GM19240 (cell line): ENCODE results near the gene AP2A2.
"Not testable (repeated sequence)": the region's sequence is repeated elsewhere in the genome, so short reads cannot be mapped to it uniquely, and the experiment has no call there.

Experiments
- DNase-seq: peaks from one replicate; pipeline ENCODE4 v3.0.0; 2011; ENCODE audit warnings: low spot score; ENCODE audit not compliant: insufficient read length

Gene AP2A2

DNA sequence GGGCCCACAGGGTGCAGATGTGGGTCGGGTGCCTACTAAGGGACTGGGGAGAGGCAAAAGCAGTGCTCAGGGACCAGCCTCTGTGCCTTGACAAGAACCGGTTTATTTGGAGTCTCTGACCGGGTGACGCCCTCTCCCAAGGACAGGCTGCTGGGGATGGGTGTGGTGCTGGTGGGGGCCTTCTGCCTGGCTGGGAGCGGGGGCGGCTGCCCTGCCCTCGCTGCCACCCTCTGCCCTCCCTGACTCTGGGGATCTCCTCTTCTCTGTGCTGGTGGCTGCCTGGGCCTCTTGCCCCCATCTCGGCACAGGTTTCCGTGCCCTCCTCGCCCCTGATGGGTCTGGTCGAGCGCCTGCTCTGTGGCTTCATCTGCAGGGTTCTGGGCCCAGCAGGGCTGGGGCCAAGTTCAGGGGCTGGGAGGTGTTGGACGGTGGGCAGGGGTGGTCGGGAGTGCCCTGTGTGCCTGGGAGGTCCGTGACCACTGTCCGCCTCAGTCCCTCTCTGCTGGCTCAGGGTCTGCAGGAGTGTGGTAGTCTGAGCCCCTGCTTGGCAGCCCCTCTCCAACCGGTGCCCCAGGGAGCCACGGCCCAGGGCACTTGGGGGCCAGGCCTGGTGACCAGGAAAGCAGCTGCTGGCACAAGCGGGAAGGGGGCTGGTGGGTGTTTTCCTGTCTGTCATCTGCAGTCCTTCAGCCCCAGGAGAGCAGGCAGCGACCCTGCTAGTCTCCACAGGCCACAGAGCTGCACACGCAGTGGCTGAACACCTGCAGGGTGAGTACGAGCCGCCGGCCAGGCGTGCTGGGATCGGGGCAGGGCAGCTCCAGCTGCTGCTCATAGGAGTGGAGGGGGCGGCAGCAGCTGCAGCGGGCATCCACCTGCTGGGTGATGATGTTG lies 87.3 kb downstream of the AP2A2 start:
- no peak for DNase-seq

DNA sequence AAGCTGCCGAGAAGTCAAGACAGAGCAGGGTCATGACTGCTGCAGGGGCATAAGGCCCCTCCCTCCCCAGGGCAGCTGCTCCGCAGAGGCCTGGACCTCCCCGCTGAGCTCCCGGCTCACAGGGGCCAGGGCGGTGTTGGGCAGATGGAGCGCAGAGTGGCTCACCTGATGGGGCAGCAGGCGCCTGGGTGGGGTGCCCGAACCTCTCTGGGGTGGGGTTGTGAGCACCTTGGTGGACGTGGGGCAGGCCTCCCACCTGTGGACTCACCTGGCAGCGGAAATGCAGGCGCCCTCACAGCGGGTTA lies 87.9 kb downstream of the AP2A2 start:
- DNase-seq = no peak

DNA sequence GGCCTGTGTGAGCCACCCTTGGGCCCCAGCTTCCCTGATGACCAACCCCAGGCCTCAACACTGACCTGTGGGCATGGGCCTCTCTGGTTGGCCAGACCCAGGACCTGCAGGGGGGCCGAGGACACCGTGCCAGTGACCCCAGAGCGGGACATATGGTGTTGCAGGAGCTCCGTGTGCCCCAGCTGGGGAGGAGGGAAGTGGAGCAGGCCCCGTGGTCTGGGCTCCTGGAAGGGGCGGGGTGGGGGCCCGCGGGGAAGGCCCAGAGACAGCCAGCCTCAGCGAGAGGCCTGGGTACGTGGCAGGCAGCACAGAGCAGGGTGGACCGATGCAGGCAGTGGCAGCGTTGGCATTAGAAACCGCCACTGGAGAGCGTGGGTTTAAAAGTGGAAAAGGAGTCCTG lies 88.6 kb downstream of the AP2A2 start:
- no peak for DNase-seq

DNA sequence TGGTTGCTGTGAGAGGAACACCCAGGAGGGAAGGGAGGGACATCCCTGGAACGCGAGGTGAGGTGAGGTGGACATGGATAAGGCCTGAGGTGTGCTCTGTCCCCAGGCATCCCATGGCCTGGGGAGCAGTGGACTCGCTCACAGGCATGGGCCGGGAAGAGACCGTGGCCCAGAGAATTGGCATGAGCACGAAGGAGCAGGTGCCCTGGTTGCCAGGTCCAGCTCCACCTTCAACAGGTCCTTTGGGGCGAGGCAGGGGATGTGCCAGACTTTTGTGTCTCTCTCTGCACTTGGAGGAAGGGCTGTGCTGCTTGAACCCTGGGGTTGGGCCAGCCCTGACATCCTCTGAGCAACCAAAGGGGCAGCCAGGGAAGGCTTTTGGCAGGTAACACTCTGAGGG lies 89.4 kb downstream of the AP2A2 start:
- DNase-seq = no peak

DNA sequence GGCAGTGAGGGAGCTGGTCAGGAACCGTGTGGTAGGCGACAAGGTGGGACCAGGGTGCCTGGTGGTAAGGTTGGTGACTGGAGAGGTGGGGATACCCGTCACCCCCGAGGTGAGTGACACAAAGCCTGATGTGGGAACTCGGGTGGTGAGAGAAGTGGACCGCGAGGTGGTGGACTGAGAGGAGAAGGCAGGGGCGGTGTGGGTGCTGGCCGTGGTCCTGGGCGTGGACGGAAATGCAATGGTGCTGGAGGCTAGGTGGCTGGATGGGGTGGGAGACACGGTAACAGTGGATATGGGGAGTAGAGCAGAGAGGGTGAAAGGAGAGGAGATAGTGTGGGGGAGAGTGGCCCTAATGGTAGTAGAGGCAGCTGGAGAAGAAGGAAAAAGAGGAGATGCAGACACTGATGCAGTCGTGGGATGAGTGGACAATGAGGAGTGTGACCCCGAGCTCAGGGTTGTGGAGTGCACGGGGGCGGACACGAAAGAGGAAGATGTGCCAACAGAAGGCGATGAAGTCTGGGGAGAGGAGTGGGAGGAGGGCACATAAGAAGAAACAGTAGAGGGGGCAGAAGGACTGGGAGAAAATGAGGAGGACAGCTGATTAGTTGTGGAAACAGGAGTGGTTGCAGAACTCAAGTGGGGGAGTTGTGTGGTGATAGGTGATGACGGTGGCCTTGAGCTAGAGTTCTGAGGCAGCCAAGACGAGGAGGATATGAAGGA lies 90.3 kb downstream of the AP2A2 start:
- DNase-seq = no peak

DNA sequence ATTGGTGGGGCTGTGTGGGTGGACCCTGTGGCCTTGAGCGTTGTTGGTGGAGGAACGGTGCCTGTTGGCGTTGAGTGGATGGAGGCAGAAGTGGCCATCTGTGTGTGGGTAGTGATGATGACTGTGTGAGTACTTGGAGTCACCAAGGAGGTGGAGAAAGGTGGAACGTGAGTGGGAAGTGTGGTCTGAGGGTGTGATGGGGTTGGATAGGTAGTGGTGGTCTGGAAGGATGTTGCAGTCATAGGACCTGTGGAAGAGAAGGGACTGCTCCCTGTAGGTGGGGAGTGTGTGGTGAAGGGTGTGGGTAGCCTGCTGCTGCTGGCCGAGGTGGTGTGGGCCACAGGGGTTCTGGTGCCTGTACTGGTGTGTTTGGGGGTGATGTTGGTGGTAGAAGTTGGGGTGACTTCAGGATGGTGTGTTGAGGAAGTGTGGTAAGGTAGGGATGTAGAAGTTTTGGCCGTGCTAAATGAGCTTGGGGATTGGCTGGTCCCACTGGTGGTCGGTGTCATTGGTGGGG lies 91.0 kb downstream of the AP2A2 start:
- DNase-seq = not testable (repeated sequence)

DNA sequence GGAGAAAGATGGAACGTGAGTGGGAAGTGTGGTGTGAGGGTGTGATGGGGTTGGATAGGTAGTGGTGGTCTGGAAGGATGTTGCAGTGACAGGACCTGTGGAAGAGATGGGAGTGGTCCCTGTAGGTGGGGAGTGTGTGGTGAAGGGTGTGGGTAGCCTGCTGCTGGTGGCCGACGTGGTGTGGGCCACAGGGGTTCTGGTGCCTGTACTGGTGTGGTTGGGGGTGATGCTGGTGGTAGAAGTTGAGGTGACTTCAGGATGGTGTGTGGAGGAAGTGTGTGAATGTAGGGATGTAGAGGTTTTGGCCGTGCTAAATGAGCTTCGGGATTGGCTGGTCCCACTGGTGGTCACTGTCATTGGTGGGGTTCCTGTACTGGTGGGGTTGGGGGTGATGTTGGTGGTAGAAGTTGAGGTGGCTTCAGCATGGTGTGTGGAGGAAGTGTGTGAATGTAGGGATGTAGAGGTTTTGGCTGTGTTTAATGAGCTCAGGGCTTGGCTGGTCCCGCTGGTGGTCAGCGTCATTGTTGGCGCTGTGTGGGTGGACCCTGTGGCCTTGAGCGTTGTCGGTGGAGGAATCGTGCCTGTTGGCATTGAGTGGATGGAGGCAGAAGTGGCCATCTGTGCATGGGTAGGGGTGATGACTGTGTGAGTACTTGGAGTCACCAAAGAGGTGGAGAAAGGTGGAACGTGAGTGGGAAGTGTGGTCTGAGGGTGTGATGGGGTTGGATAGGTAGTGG lies 91.8 kb downstream of the AP2A2 start:
- DNase-seq = no peak

DNA sequence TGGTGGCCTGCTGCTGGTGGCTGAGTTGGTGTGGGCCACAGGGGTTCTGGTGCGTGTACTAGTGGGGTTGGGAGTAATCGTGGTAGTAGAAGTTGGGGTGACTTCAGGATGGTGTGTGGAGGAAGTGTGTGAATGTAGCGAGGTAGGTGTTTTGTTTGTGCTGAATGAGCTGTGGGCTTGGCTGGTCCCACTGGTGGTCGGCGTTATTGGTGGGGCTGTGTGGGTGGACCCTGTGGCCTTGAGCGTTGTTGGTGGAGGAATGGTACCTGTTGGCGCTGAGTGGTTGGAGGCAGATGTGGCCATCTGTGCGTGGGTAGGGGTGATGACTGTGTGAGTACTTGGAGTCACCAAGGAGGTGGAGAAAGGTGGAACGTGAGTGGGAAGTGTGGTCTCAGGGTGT lies 92.4 kb downstream of the AP2A2 start:
- DNase-seq = no peak

DNA sequence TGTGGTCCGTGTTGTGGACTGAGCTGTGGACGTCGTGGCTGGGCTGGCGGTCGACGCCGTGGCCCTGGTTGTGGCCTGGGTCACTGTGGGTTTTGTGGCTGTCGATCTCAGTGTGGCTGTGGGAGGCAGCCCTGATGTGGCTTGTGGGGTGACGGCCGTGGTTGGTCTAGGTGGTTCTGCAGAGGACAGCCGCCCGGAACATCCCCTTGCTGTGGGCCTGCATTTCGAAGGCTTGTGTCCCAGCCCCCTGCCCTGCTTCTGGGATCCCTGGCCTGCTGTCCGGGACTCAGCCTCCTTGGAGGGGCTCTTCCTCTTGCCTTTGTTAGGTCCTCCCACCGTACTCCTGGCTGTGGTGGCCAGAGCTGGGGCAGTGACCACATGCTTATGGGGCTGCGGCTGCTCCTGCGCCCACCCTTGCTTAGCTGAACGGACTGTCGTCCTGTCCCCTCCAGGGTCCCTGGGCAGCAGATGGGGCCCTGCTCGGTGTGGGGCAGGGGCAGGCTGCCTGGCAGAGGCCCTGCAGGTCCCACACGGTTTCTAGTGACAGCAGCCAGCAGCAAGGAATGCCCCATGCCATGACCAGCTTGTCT lies 93.7 kb downstream of the AP2A2 start:
- no peak for DNase-seq

DNA sequence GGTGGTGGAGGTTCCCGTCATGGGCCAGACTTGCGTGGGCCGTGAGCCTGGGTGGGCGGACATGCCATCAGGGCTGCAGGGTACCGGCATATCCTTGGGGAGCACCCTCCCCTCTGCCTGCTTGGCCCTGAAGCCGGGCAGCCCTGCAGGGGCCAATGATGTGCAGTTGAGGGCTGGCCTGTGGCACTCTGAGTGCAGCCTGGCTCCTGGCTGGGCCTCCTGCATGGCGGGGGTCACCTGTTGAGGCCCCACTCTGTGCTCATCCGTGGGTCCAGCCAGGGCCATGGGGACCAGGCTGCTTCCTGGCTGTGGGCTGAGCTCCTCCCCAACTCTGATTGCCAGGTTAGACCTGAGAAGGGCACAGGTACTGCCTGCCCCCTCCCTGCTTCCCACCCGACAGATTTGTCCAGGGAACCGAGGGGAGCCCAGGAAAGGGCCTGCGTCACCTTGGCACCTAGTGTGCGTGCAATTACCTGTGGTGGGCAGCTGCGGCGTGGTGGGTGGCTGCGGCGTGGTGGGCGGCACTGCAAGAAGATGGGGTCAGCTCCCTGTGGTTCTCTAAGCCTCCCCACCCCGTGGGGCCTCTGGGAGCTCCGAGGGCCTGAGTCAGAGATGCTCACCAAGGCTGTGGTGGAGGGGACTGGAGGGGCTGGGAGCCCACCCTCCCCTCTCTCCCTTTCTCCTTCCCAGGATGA lies 94.7 kb downstream of the AP2A2 start:
- DNase-seq = no peak

DNA sequence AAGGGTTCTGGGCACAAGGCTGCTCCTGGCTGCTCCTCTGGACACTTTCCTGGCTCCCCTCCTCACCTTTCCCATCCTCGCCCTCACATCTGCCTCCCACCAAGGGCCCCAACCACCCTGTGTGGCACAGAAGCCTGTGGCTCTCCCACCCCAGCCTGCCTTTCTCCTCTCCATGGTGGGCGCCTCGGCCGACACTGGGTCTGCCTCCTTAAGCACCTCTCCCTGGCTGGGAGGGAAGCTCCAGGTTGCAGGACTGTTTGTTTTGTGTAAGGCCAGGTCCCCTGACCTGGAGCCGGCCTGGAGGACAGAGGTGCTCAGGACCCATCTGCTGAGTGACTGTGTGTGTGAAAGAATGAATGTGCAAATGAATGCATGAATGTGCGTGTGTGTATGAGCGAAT lies 96.7 kb downstream of the AP2A2 start:
- no peak for DNase-seq

DNA sequence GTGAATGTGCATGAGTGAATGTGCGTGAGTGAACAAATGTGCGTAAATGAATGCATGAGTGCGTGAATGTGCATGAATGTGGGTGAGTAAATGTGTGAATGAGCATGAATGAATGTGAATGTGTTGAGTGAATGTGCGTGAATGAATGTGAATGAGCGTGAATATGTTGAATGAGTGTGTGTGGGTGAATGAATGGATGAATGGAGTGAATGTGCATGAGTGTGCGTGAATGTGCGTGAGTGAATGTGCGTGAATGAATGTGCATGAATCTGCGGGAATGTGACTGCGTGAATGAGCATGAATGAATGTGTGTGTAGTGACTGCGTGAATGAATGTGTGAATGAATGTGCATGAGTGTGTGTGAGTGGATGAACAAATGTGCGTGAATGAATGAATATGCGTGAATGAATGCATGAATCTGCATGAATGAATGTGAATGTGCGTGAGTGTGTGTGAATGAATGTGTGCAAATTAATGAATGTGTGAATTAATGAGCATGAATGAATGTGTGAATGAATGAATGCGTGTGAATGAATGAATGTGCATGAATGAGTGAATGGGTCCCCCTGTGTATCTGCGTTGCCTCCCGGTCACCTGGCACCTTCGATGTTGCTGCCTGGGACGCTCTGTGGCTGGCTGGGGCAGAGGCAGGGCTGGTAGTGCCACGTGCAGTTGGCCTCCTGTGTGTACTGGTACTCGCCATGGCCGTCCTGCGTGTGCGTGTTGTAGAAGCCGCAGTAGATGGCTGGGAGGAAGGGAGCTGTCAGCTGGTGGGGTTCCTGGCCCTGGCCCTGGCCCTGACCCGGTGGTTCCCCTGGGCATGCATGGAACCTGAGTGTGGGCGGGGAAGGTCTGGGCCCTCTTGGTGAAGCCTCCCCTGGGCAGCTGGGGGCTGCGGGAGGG lies 97.5 kb downstream of the AP2A2 start:
- no peak for DNase-seq

DNA sequence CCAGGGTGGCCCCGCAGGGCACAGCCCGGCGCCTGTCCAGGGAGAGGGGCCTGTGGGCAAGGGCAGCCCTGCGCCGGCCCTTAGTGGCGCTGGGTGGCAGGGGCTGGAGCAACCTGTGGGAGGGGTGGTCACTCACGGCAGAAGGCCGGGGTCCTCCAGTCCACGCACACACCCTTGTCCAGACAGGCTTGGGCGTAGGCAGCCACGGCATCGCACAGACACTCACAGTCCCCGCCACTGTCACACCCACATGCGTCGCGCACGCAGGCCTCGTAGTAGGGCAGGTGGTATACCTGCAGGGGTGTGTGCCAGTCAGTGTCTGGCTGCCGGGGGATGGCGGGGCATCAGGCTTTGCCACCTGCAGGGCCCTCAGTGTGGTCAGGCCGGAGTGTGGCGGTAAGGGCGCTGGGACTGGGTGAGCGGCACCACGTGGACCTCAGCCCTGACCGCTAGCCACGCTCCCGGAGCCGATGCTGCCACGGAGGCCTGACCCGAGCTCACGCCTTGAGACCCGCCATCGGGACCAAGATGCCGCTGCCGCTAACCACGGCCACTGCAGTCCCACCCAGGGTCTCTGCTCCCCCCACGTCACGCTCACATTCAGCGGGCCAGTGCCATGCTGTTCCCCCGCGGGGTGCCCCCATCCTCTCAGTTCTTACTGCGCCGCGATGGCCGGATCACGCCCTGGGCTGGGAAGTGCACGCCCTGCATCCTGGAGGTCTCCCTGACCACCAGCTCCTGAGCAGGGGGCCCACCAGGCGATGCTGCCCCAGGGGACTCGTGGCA lies 98.3 kb downstream of the AP2A2 start:
- no peak for DNase-seq

DNA sequence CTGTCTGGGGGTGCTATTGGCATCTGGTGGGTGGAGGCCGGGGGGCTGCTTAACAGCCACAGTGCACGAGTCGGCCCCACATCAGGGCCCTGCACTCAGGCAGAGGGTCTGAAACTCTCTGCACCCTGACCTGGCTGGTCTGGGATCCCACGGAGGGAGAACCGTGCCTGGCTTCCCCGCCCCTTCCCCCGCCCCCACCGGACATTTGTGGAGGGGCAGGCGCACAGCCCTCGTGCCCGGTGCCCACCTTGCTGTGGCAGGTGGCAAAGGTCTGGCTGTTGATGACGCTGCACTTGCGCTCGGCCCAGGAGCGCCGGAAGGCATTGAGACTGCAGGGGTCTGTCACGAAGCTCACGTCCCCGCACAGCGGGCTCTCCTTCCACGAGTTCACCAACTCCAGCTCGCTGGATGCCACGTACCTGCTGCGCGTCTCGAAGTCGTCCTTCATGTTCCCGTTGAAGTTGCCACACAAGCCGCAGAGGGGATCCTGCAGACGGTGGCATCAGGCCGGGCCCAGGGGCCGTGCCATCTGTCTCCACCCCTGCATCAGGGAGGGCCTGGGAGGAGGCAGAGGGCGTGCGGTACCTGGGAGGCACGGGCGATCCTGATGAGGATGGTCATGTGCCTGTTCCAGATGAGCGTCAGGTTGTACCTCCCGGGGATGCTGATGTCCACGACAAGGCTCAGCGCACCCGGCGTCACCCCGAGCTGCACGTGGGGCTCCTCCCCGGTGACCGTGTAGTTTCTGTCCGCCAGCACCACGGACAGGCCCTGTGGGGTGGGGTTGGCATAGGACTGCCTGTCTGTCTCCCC lies 99.1 kb downstream of the AP2A2 start:
- no peak for DNase-seq

DNA sequence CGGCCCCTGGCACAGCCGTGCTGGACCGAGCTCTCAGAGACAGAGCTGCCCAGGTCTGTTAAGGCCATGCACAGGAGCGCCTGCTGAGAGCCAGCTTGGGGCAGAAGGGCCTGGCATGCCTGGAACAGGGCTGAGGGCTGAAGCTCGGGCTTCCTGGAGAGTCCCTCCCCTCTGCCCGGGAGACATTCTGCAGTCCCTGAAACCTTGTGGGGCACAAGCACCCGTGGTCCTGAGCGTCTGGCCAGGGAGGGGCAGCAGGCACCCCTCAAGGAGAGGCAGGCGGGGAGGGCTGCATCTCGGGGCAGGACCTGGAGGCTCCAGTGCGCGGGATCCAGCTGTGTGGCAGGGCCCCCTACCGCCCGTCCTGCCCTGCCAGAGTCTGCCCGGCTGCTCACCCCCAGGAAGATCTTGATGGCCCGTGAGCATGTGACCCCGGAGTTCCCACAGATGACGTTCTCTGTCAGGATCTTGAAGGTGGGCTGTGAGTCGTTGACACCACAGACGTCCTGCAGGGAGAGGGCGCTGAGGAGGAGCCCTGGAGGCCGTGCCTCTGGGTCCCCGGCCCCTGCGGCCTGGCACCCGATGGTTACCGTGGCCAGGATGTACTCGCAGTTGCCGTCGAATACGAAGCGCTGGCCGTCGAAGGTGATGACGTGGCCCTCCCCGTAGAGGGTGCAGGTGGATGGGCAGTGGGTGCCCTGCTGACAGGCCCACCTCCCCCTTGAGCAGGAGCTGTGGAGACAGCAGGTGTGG lies 99.9 kb downstream of the AP2A2 start:
- no peak for DNase-seq

DNA sequence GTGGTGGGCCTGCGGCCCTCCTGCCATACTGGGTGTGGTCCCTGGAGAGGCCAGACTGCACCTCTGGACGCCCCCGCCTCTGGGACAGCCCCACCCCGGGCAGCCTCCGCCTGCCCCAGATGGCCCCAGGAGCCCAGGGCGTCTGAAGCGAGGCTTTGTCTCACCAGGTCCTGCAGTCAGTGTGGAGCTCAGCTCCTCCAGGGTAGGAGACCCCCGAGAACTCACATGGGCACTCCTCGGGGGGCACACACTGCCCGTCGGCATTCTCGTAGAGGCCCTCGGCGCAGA lies 100.4 kb downstream of the AP2A2 start:
- no peak for DNase-seq

DNA sequence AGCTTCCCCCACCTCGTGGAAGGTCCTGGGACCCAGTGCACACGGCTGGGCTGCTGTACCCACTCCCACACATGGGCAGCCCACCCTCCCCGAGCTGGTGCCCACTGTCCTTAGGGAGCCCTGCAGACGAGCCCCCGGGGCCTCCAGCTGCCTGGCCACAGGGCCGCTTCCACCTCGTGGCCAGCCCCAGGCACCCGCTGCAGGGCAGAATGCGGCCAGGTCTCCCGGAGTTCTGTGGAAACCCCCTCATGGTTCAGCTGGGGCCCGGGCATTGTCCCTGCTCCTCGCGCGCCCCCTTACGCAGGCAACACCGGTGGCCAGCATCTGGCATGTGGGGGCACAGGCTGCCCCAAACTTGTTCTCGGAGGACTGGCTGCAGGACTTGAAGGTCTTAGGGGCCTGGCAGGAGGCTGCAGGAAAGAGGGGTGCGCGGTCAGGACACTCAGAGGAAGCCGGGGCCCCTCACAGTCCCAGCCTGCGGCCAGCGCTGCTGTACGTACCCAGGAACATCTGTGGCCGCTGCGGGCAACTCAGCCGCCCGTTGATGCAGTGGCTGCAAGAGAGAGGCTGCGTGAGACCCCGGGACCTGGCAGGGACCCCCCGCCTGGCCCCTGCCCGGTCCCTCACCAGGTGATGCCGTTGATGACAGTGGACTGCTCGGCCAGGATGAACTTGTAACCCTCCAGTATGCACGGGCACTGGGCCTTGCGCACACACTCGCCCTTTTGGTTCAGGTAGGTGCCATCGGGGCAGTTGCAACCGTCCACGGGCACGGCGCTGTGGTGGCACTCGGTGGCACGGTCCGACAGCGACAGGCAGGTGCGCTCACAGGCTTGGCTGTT lies 101.2 kb downstream of the AP2A2 start:
- no peak for DNase-seq
